ENCODE measurements around the gene ZNF25. TPM values are rescaled to one million over a fixed set of nuclear protein-coding genes. Genes with fewer than 3 reads are reported as not detected.

Gene ZNF25
- total and polyA plus RNA-seq, 9 of the 15 experiments (the other 6 are each of a cell fraction or from before 2014, with no cell fraction given) = 0.62 to 2.3 (median 1.6) TPM

DNA sequence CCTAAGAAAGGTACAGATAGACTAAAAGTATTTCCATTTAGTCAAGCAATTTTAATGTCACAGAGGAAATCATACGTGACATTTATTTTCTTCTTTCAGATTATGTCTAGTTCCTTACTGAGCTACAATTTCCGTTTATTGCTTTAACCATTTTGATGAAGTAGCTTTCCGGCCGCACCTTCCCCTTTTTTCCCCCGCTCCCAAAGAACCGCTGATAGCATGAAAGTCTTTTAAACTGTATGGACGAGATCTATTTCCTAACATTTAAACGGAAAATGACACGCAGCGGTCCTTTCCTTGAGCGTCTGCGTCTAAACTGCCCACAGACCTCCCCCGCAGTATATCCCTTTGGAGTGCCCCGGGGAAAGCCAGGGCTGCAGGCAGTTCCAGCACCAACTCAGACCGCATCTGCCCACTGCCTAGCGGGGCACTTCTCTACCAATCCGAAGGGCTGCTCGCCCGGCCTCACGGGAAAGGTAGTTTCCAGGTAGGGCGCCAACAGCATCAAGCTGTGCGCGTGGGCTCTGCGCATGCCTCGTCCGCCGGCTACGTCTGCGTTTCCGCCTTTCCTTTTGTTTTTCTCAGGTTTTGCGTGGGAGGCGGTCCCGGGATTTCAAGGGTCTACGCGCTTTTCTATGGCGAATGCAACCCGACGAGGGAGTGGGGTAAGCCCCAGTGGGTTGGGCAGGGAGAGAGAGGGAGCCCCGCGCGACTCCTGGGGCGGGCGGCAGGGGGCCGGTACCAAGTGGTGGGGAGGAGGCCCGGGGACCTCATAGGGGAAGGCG is 33.9 kb upstream of the ZNF25 start, which contains the start of gene ZNF33A (continued):
- TF ChIP-seq FOXK1 (CRISPR knock-in tag; IDR thresholded peaks at IDR 0.05; ENCODE audit: borderline replicate concordance) (0 out of 2 replicates have a peak, but pooled peaks have one; percentile 7), ATF1 (CRISPR knock-in tag; IDR thresholded peaks at IDR 0.05) (no peak), ATF1 (tag; IDR thresholded peaks at IDR 0.05) (peak; percentile 81), DMBX1 (CRISPR knock-in tag; IDR thresholded peaks at IDR 0.05; ENCODE audit: borderline replicate concordance) (no peak), CBX3 (IDR thresholded peaks at IDR 0.05; ENCODE audit: borderline replicate concordance in 1 of 2, low read length in 2 of 2) (peak in 1 of 2 experiments; percentile 38; a peak in 2 of 3 replicates), MYC (IDR thresholded peaks at IDR 0.05; ENCODE audit: low read depth, low read length) (0 out of 2 replicates have a peak, but pooled peaks have one; percentile 38), MYC (CRISPR knock-in tag; IDR thresholded peaks at IDR 0.05; ENCODE audit: borderline replicate concordance, low read depth) (no peak), BDP1 (IDR thresholded peaks at IDR 0.05; ENCODE audit: insufficient read depth, insufficient read length) (no peak), RCOR1 (IDR thresholded peaks at IDR 0.05; ENCODE audit: borderline replicate concordance in 1 of 2, low read depth in 2 of 2, low read length in 2 of 2) (0 out of 4 replicates have a peak, but pooled peaks of 1 of the 2 experiments have one; percentile 1), CXXC5 (CRISPR knock-in tag; IDR thresholded peaks at IDR 0.05) (no peak), ELF4 (CRISPR knock-in tag; IDR thresholded peaks at IDR 0.05) (0 out of 2 replicates have a peak, but pooled peaks have one; percentile 3), MYNN (IDR thresholded peaks at IDR 0.05) (0 out of 2 replicates have a peak, but pooled peaks have one; percentile 38), MYNN (CRISPR knock-in tag; IDR thresholded peaks at IDR 0.05) (no peak), NFIX (CRISPR knock-in tag; IDR thresholded peaks at IDR 0.05; ENCODE audit: low read depth) (no peak), SETDB1 (IDR thresholded peaks at IDR 0.05; ENCODE audit: low read length) (no peak), SREBF1 (IDR thresholded peaks at IDR 0.05; ENCODE audit: borderline replicate concordance, low read depth, low read length) (0 out of 2 replicates have a peak, but pooled peaks have one; percentile 11), NR2C2 (CRISPR knock-in tag; IDR thresholded peaks at IDR 0.05) (no peak), NR2C2 (tag; IDR thresholded peaks at IDR 0.05) (peak; percentile 53; the same call in 1 of the 2 replicates), ESRRA (IDR thresholded peaks at IDR 0.05; ENCODE audit: borderline replicate concordance, low read depth) (peak; percentile 27; the same call in 1 of the 2 replicates), ZNF551 (CRISPR knock-in tag; IDR thresholded peaks at IDR 0.05) (no peak)
- TF ChIP-seq, protein P1, sequence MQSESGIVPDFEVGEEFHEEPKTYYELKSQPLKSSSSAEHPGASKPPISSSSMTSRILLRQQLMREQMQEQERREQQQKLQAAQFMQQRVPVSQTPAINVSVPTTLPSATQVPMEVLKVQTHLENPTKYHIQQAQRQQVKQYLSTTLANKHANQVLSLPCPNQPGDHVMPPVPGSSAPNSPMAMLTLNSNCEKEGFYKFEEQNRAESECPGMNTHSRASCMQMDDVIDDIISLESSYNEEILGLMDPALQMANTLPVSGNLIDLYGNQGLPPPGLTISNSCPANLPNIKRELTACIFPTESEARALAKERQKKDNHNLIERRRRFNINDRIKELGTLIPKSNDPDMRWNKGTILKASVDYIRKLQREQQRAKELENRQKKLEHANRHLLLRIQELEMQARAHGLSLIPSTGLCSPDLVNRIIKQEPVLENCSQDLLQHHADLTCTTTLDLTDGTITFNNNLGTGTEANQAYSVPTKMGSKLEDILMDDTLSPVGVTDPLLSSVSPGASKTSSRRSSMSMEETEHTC (IDR thresholded peaks at IDR 0.05) = 0 out of 2 replicates have a peak, but pooled peaks have one; percentile 35
- TF ChIP-seq, protein P2, sequence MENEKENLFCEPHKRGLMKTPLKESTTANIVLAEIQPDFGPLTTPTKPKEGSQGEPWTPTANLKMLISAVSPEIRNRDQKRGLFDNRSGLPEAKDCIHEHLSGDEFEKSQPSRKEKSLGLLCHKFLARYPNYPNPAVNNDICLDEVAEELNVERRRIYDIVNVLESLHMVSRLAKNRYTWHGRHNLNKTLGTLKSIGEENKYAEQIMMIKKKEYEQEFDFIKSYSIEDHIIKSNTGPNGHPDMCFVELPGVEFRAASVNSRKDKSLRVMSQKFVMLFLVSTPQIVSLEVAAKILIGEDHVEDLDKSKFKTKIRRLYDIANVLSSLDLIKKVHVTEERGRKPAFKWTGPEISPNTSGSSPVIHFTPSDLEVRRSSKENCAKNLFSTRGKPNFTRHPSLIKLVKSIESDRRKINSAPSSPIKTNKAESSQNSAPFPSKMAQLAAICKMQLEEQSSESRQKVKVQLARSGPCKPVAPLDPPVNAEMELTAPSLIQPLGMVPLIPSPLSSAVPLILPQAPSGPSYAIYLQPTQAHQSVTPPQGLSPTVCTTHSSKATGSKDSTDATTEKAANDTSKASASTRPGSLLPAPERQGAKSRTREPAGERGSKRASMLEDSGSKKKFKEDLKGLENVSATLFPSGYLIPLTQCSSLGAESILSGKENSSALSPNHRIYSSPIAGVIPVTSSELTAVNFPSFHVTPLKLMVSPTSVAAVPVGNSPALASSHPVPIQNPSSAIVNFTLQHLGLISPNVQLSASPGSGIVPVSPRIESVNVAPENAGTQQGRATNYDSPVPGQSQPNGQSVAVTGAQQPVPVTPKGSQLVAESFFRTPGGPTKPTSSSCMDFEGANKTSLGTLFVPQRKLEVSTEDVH (IDR thresholded peaks at IDR 0.05; ENCODE audit: low read depth, partially characterized antibody) = no peak
- TF ChIP-seq, protein P3, sequence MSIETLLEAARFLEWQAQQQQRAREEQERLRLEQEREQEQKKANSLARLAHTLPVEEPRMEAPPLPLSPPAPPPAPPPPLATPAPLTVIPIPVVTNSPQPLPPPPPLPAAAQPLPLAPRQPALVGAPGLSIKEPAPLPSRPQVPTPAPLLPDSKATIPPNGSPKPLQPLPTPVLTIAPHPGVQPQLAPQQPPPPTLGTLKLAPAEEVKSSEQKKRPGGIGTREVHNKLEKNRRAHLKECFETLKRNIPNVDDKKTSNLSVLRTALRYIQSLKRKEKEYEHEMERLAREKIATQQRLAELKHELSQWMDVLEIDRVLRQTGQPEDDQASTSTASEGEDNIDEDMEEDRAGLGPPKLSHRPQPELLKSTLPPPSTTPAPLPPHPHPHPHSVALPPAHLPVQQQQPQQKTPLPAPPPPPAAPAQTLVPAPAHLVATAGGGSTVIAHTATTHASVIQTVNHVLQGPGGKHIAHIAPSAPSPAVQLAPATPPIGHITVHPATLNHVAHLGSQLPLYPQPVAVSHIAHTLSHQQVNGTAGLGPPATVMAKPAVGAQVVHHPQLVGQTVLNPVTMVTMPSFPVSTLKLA (conservative IDR thresholded peaks at IDR 0.05) = peak in 1 of 2 experiments; percentile 39; a peak in 1 of 4 replicates

All from K562 (cell line).